Measurements from ENCODE around the gene TLE5.

TLE5 gene

DNA sequence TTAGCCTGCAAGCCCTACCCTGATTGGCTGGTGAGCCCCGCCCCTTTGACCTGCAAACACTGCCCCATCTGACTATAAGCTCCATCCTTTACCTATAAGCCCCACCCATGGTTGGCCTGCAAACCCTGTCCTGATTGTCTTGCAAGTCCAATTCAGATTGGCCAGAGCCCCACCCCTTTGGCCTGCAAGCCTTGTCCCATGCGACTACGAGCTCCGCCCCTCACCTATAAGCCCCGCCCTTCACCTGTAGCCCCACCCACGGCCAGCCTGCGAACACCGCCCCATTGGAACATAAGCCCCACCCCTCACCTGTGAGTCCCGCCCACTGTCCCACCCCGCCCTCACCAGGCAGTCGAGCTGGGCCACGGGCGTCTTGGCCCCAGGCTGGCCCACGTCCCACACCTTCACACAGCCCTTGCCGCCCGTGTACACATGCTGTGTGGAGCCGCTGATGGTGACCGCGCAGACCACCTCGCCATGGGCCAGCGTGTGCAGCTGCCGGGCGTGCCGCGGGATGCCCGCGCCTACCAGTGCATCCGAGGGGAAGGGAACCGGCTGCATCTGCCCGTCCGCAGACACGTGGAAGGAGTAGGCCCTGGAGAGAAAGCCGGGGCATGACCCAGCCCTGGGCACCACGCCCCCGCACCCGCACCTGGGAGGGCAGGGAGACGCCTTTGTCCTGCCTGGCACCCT, 56.1 kb downstream of the TLE5 start:
- H3K9ac ChIP-seq (ENCODE audit: low read depth, low read length) = no peak overlapping the region
- ATAC-seq (ENCODE audit: insufficient read depth, low read depth) (no peak), DNase-seq (no peak)
- H3K4me1 ChIP-seq (ENCODE audit: insufficient read depth, low read length) = no peaks in the 10 kb centered on the region
- no peak overlapping the region for H3K4me2 ChIP-seq (ENCODE audit: insufficient read depth, low read length)
- no peaks in the 10 kb centered on the region for H3K9me3 ChIP-seq (ENCODE audit: insufficient read depth, low read length, severe bottlenecking)
- no peak overlapping the region for H3K27ac ChIP-seq (ENCODE audit: low read length)
- H3K27me3 ChIP-seq (ENCODE audit: insufficient read depth, low read length, poor library complexity) = no peaks in the 10 kb centered on the region
- TF ChIP-seq, protein P1, sequence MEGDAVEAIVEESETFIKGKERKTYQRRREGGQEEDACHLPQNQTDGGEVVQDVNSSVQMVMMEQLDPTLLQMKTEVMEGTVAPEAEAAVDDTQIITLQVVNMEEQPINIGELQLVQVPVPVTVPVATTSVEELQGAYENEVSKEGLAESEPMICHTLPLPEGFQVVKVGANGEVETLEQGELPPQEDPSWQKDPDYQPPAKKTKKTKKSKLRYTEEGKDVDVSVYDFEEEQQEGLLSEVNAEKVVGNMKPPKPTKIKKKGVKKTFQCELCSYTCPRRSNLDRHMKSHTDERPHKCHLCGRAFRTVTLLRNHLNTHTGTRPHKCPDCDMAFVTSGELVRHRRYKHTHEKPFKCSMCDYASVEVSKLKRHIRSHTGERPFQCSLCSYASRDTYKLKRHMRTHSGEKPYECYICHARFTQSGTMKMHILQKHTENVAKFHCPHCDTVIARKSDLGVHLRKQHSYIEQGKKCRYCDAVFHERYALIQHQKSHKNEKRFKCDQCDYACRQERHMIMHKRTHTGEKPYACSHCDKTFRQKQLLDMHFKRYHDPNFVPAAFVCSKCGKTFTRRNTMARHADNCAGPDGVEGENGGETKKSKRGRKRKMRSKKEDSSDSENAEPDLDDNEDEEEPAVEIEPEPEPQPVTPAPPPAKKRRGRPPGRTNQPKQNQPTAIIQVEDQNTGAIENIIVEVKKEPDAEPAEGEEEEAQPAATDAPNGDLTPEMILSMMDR (IDR thresholded peaks at IDR 0.05; ENCODE audit: borderline replicate concordance, extremely low read depth, low read length, poor library complexity, severe bottlenecking) = no peak
- no peak for TF ChIP-seq EZH2 (IDR thresholded peaks at IDR 0.05; ENCODE audit: borderline replicate concordance, low read depth, low read length, severe bottlenecking)
- no peaks in the 10 kb centered on the region for H3K36me3 ChIP-seq (ENCODE audit: insufficient read depth, low read length)
- 0 out of 2 replicates have a peak, but pooled peaks cover 3% of the 10 kb centered on the region for H4K20me1 ChIP-seq (ENCODE audit: insufficient read depth, low read length)
- H3K79me2 ChIP-seq (ENCODE audit: insufficient read depth, low read length) = no peaks in the 10 kb centered on the region
- H3K4me3 ChIP-seq (ENCODE audit: low read depth in 1 of 2, low read length in 2 of 2) = no peak overlapping the region
- no peak overlapping the region for H2AFZ ChIP-seq (ENCODE audit: low read depth, low read length)

DNA sequence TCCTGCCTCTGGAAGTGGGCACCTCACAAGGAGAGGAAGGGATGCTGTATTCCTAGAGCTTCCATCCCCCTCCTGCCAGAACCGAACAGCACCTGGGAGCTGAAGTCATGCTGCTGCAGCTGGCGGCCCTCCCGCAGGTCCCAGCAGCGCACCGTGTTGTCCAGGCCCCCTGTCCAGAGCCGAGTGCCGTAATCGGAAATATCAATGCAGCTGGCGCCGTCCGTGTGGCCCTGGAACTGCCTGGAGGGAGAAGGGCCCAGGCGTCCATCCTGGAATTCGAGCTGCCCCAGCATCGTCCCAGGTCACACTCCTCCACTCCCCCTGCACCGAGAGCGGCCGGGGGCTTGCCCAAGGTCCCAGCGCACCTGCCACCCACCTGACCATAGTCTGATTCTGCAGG, 57.0 kb downstream of the TLE5 start:
- no peaks in the 10 kb centered on the region for H3K27me3 ChIP-seq (ENCODE audit: insufficient read depth, low read length, poor library complexity)
- ATAC-seq (ENCODE audit: insufficient read depth, low read depth) (no peak), DNase-seq (no peak)
- H3K79me2 ChIP-seq (ENCODE audit: insufficient read depth, low read length) = no peaks in the 10 kb centered on the region
- 0 out of 2 replicates have a peak, but pooled peaks cover 3% of the 10 kb centered on the region for H4K20me1 ChIP-seq (ENCODE audit: insufficient read depth, low read length)
- no peak overlapping the region for H2AFZ ChIP-seq (ENCODE audit: low read depth, low read length)
- H3K4me2 ChIP-seq (ENCODE audit: insufficient read depth, low read length) = no peak overlapping the region
- H3K27ac ChIP-seq (ENCODE audit: low read length) = no peak overlapping the region
- TF ChIP-seq, protein P1 (IDR thresholded peaks at IDR 0.05; ENCODE audit: borderline replicate concordance, extremely low read depth, low read length, poor library complexity, severe bottlenecking) = no peak
- no peak for TF ChIP-seq EZH2 (IDR thresholded peaks at IDR 0.05; ENCODE audit: borderline replicate concordance, low read depth, low read length, severe bottlenecking)
- no peak overlapping the region for H3K4me3 ChIP-seq (ENCODE audit: low read depth in 1 of 2, low read length in 2 of 2)
- H3K36me3 ChIP-seq (ENCODE audit: insufficient read depth, low read length) = no peaks in the 10 kb centered on the region
- no peaks in the 10 kb centered on the region for H3K4me1 ChIP-seq (ENCODE audit: insufficient read depth, low read length)
- no peaks in the 10 kb centered on the region for H3K9me3 ChIP-seq (ENCODE audit: insufficient read depth, low read length, severe bottlenecking)
- H3K9ac ChIP-seq (ENCODE audit: low read depth, low read length) = no peak overlapping the region

DNA sequence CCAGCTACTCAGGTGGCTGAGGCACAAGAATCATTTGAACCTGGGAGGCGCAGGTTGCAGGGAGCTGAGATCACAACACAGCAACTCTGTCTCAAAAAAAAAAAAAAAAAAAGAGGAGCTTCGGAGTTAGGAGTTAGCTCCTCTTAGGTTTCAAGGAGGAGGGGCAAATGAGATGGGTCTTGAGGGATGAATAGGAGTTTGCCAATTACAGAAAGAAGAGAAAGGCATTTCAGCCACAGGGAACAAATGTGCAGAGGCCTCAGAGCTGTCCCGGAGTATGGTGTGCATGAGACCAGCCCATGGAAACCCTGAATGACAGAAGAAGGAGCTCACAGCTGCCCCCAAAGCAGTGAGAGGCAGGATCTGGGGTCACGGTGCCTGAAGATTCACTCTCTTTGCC, 57.8 kb downstream of the TLE5 start:
- 0 out of 2 replicates have a peak, but pooled peaks cover 3% of the 10 kb centered on the region for H4K20me1 ChIP-seq (ENCODE audit: insufficient read depth, low read length)
- H3K9me3 ChIP-seq (ENCODE audit: insufficient read depth, low read length, severe bottlenecking) = no peaks in the 10 kb centered on the region
- TF ChIP-seq, protein P1 (IDR thresholded peaks at IDR 0.05; ENCODE audit: borderline replicate concordance, extremely low read depth, low read length, poor library complexity, severe bottlenecking) = no peak
- TF ChIP-seq EZH2 (IDR thresholded peaks at IDR 0.05; ENCODE audit: borderline replicate concordance, low read depth, low read length, severe bottlenecking) = no peak
- H3K36me3 ChIP-seq (ENCODE audit: insufficient read depth, low read length) = no peaks in the 10 kb centered on the region
- no peaks in the 10 kb centered on the region for H3K4me1 ChIP-seq (ENCODE audit: insufficient read depth, low read length)
- no peak overlapping the region for H3K4me3 ChIP-seq (ENCODE audit: low read depth in 1 of 2, low read length in 2 of 2)
- no peak for DNase-seq
- no peaks in the 10 kb centered on the region for H3K27me3 ChIP-seq (ENCODE audit: insufficient read depth, low read length, poor library complexity)
- no peak overlapping the region for H2AFZ ChIP-seq (ENCODE audit: low read depth, low read length)
- H3K4me2 ChIP-seq (ENCODE audit: insufficient read depth, low read length) = no peak overlapping the region
- H3K79me2 ChIP-seq (ENCODE audit: insufficient read depth, low read length) = no peaks in the 10 kb centered on the region
- H3K9ac ChIP-seq (ENCODE audit: low read depth, low read length) = no peak overlapping the region
- no peak overlapping the region for H3K27ac ChIP-seq (ENCODE audit: low read length)
- ATAC-seq (ENCODE audit: insufficient read depth, low read depth) = no peak
